A549 (cell line): Measurements from ENCODE around the gene COMMD9. TPM values are rescaled to one million over a fixed set of nuclear protein-coding genes. Genes with fewer than 3 reads are reported as not detected.

Experiments
- ATAC-seq, 2 experiments: fragments of 200-7000 bp in 1 of 2; fragments of >200 bp in 1 of 2; cut with Nextera tagmentation in 1 of 2; cut with Tn5 transposase in 1 of 2; 3 replicates each; pipeline versions ENCODE4 v1.8.0 to v1.9.1; 2018 to 2020; ENCODE audit warnings: mild to moderate bottlenecking in 1 of 2, moderate library complexity in 1 of 2
- CTCF ChIA-PET: fragments of 300-600 bp; sonication (Branson Sonifier 250); formaldehyde crosslinking; extraction: SDS; loops from one replicate; lab custom pipeline; 2021; ENCODE audit warnings: antibody characterized with exemption, inconsistent platforms; lab: Yijun Ruan, JAX
- POLR2A ChIA-PET: fragments of 350-600 bp; formaldehyde crosslinking; extraction: SDS; loops from one replicate; lab custom pipeline; 2021; ENCODE audit warnings: antibody characterized with exemption, inconsistent platforms; lab: Yijun Ruan, JAX
- DNase-seq, 2 experiments: peaks; one replicate each; pipeline versions ENCODE4 v3.0.0 to v3.0.0-alpha.2; 2011 to 2016; ENCODE audit warnings: low read depth in 1 of 2, low spot score in 1 of 2
- FAIRE-seq: peaks from 2 replicates; lab custom pipeline; 2011; peaks lifted over from hg19 to GRCh38; lab: Jason Lieb, UNC
- H3K27ac ChIP-seq, 2 experiments: fragments of >200 bp; sonication (Bioruptor Twin); formaldehyde crosslinking; 3 replicates each; pipeline ENCODE4 v1.5.1; 2016 to 2017
- H3K4me1 ChIP-seq: fragments of >200 bp; sonication (Bioruptor Twin); formaldehyde crosslinking; 3 replicates; pipeline ENCODE4 v1.6.1; 2016
- H3K4me2 ChIP-seq: fragments of >200 bp; sonication (Bioruptor Twin); formaldehyde crosslinking; 3 replicates; pipeline ENCODE4 v1.6.1; 2016
- H3K4me3 ChIP-seq: fragments of >200 bp; sonication (Bioruptor Twin); formaldehyde crosslinking; 3 replicates; pipeline ENCODE4 v1.5.1; 2016
- H3K9me3 ChIP-seq: fragments of >200 bp; sonication (Bioruptor Twin); formaldehyde crosslinking; 3 replicates; pipeline ENCODE4 v1.6.1; 2016
- CBX2 ChIP-seq: fragments of 200-600 bp; sonication (generic); IDR thresholded peaks from 2 replicates; pipeline ENCODE4 v1.6.1; 2016; ENCODE audit warnings: low read depth, mild to moderate bottlenecking, borderline replicate concordance
- CHD2 ChIP-seq: fragments of 150-350 bp; IDR thresholded peaks from 2 replicates; pipeline ENCODE4 v1.6.1; 2014; ENCODE audit warnings: low read length; ENCODE audit not compliant: partially characterized antibody
- CHD4 ChIP-seq: fragments of 200-600 bp; sonication (generic); IDR thresholded peaks from 2 replicates; pipeline ENCODE4 v1.6.1; 2016; ENCODE audit warnings: antibody characterized with exemption, mild to moderate bottlenecking, borderline replicate concordance
- EP300 ChIP-seq, 2 experiments: fragments of >200 bp; sonication (Bioruptor Twin); formaldehyde crosslinking; IDR thresholded peaks; 2 replicates in 1 of 2; 3 replicates in 1 of 2; pipeline ENCODE4 v1.6.1; 2016 to 2017
- FOXS1 ChIP-seq: fragments of 250-450 bp; sonication (Bioruptor Pico); IDR thresholded peaks from 2 replicates; pipeline ENCODE4 v1.5.0; 2020; ENCODE audit warnings: mild to moderate bottlenecking, moderate library complexity
- GATA3 ChIP-seq: IDR thresholded peaks from 2 replicates; pipeline ENCODE4 v1.6.1; 2012; ENCODE audit warnings: borderline replicate concordance
- KDM5A ChIP-seq: fragments of 200-600 bp; sonication (generic); IDR thresholded peaks from 2 replicates; pipeline ENCODE4 v1.6.1; 2016; ENCODE audit warnings: antibody characterized with exemption, mild to moderate bottlenecking
- MAFK ChIP-seq: fragments of 450-650 bp; IDR thresholded peaks from 2 replicates; pipeline ENCODE4 v1.6.1; 2014; ENCODE audit not compliant: partially characterized antibody
- PBX3 ChIP-seq: IDR thresholded peaks from 2 replicates; pipeline ENCODE4 v1.6.1; 2012
- POLR2A ChIP-seq: IDR thresholded peaks from 2 replicates; pipeline ENCODE4 v1.6.1; 2012; ENCODE audit warnings: mild to moderate bottlenecking, low read length
- RAD21 ChIP-seq, 2 experiments: fragments of >200 bp in 1 of 2; sonication (Bioruptor Twin) in 1 of 2; formaldehyde crosslinking in 1 of 2; IDR thresholded peaks in 1 of 2; conservative IDR thresholded peaks in 1 of 2; 2 replicates in 1 of 2; 3 replicates in 1 of 2; pipeline ENCODE4 v1.6.1; 2012 to 2018; ENCODE audit warnings: inconsistent platforms in 1 of 2
- RCOR1 ChIP-seq: fragments of 150-350 bp; IDR thresholded peaks from 2 replicates; pipeline ENCODE4 v1.6.1; 2014; ENCODE audit warnings: antibody characterized with exemption, low read length, low read depth
- RNF2 ChIP-seq: fragments of 200-600 bp; sonication (generic); IDR thresholded peaks from 2 replicates; pipeline ENCODE4 v1.6.1; 2016; ENCODE audit warnings: low read depth, mild to moderate bottlenecking, antibody characterized with exemption, moderate library complexity, borderline replicate concordance
- TP53 ChIP-seq: fragments of 250-450 bp; sonication (Bioruptor Pico); IDR thresholded peaks from 2 replicates; pipeline ENCODE4 v1.5.0; 2021; ENCODE audit warnings: mild to moderate bottlenecking, moderate library complexity
- ZFP36 ChIP-seq: fragments of 450-650 bp; IDR thresholded peaks from 2 replicates; pipeline ENCODE4 v1.6.1; 2014; ENCODE audit warnings: borderline replicate concordance; ENCODE audit not compliant: partially characterized antibody
- WGBS: methylation state at CpG from one replicate; pipeline ENCODE4 v1.1.6; 2017; ENCODE audit errors: missing lambda C conversion rate; 5-methylcytosine and 5-hydroxymethylcytosine counted together
- polyA plus RNA-seq, 4 experiments: library from polyadenylated mRNA; depleted of rRNA in 3 of 4; stranded (reverse); fragments of >200 nt; fragmentation: RNase III in 1 of 4; extraction: RNeasy Plus Mini Kit Qiagen cat#74134 plus additional on column Dnase treatment in 1 of 4; gene quantifications; 2 replicates in 3 of 4; 3 replicates in 1 of 4; pipeline ENCODE4 v1.2.3, GENCODE V29; 2011 to 2017
- TF ChIP-seq, protein P1 (sequence below): fragments of 250-450 bp; sonication (Bioruptor Pico); IDR thresholded peaks from 2 replicates; pipeline ENCODE4 v1.5.0; 2020; ENCODE audit warnings: low read depth, mild to moderate bottlenecking, moderate library complexity
- TF ChIP-seq, protein P2 (sequence below): fragments of >200 bp; sonication (Bioruptor Twin); formaldehyde crosslinking; IDR thresholded peaks from 3 replicates; pipeline ENCODE4 v1.6.1; 2016

COMMD9 gene
- polyA plus RNA-seq, 2 of the 4 experiments (the other 2 are of a cell fraction) = 36.3 to 37.3 TPM

GRCh38 chr11:36240801-36241200 lies 48.4 kb downstream of the COMMD9 start:
- FAIRE-seq (no peak), ATAC-seq (no peak), DNase-seq (no peak)
- Histone ChIP-seq H3K4me2 (no peak overlapping the region), H3K4me3 (no peak overlapping the region), H3K27ac (no peak overlapping the region), H3K4me1 (no peaks in the 10 kb centered on the region), H3K9me3 (no peaks in the 10 kb centered on the region)
- WGBS = 95% methylated on average over 4 of the region's 4 CpGs
- no peak for TF ChIP-seq RCOR1
- CTCF ChIA-PET = interaction anchor here (1.1 to 2.2 kb wide), 4 partner anchors 17 to 625 kb away, joined by 3 to 5 read pairs (median 3); no protein-coding TSS in a partner anchor
- POLR2A ChIA-PET = no interaction called here

DNA sequence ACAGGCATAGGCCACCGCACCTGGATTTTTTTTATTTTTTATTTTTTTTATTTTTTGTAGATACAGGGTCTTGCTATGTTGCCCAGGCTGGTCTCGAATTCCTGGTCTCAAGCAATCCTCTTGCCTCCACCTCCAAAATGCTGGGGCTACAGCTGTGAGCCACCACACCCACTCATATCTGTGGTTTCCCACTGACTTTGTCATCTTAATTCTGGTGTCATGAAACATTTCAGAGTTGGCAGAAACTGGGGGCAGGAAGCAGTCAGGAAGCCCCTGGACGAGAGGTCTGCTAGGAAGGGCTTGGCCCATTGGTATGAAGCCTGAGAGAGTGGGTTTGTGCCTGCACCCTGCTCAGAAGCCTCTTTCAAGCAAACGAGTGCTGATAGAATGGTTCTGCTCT lies 49.1 kb downstream of the COMMD9 start:
- no peaks in the 10 kb centered on the region for H3K9me3 ChIP-seq
- H3K4me2 ChIP-seq = no peak overlapping the region
- POLR2A ChIA-PET = no interaction called here
- no peak for DNase-seq
- CTCF ChIA-PET = interaction anchor here (1.7 kb wide), 1 partner anchor 26 kb away, joined by 4 read pairs; no protein-coding TSS in a partner anchor
- no peak overlapping the region for H3K4me3 ChIP-seq
- ATAC-seq = no peak
- no peak overlapping the region for H3K27ac ChIP-seq
- FAIRE-seq = no peak
- TF ChIP-seq POLR2A = no peak
- TF ChIP-seq KDM5A = no peak
- no peak for TF ChIP-seq PBX3
- no peak for TF ChIP-seq CBX2
- TF ChIP-seq FOXS1 (CRISPR knock-in tag) = no peak
- no peak for TF ChIP-seq CHD4
- TF ChIP-seq, protein P1, sequence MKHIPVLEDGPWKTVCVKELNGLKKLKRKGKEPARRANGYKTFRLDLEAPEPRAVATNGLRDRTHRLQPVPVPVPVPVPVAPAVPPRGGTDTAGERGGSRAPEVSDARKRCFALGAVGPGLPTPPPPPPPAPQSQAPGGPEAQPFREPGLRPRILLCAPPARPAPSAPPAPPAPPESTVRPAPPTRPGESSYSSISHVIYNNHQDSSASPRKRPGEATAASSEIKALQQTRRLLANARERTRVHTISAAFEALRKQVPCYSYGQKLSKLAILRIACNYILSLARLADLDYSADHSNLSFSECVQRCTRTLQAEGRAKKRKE (CRISPR knock-in tag) = no peak
- TF ChIP-seq MAFK = no peak
- no peak for TF ChIP-seq TP53 (CRISPR knock-in tag)
- TF ChIP-seq GATA3 = no peak
- TF ChIP-seq, all 56 proteins: peak for 0
- H3K4me1 ChIP-seq = no peaks in the 10 kb centered on the region
- 72% methylated on average over 4 of the region's 4 CpGs for WGBS

GRCh38 chr11:36239636-36240035 lies 49.6 kb downstream of the COMMD9 start:
- Histone ChIP-seq H3K9me3 (no peaks in the 10 kb centered on the region), H3K4me1 (no peaks in the 10 kb centered on the region), H3K4me3 (no peak overlapping the region), H3K4me2 (no peak overlapping the region), H3K27ac (no peak overlapping the region)
- no peak for DNase-seq
- TF ChIP-seq MAFK (no peak), RNF2 (no peak), EP300 (IDR thresholded peaks at IDR 0.05) (no peak), ZFP36 (no peak), RAD21 (conservative IDR thresholded peaks at IDR 0.05 in 1 of 2, IDR thresholded peaks at IDR 0.05 in 1 of 2) (no peak), CHD2 (no peak)
- TF ChIP-seq, protein P1 (CRISPR knock-in tag) = no peak
- TF ChIP-seq, protein P2, sequence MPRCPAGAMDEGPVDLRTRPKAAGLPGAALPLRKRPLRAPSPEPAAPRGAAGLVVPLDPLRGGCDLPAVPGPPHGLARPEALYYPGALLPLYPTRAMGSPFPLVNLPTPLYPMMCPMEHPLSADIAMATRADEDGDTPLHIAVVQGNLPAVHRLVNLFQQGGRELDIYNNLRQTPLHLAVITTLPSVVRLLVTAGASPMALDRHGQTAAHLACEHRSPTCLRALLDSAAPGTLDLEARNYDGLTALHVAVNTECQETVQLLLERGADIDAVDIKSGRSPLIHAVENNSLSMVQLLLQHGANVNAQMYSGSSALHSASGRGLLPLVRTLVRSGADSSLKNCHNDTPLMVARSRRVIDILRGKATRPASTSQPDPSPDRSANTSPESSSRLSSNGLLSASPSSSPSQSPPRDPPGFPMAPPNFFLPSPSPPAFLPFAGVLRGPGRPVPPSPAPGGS = no peak
- CTCF ChIA-PET = interaction anchor here (1.7 kb wide), 1 partner anchor 26 kb away, joined by 4 read pairs; no protein-coding TSS in a partner anchor
- WGBS = 96% methylated on average over 3 of the region's 3 CpGs
- FAIRE-seq = no peak
- POLR2A ChIA-PET = no interaction called here
- no peak for ATAC-seq
